IMR-90 (cell line): ENCODE measurements around the gene SBSN. TPM values are rescaled to one million over a fixed set of nuclear protein-coding genes. Genes with fewer than 3 reads are reported as not detected.

Experiments used
- ATAC-seq: fragments of 200-7000 bp; cut with Tn5 transposase; 2 replicates; pipeline ENCODE4 v1.9.1; 2020; ENCODE audit warnings: low read depth, mild to moderate bottlenecking, moderate library complexity
- BruUV-seq: library from RNA; stranded (reverse); fragments of 400-500 nt; replicated peaks from 2 replicates; lab custom pipeline; 2021; lab: Mats Ljungman, UMichigan
- CTCF ChIA-PET: fragments of 300-600 bp; formaldehyde crosslinking; extraction: SDS; loops from one replicate; lab custom pipeline; 2021; ENCODE audit warnings: antibody characterized with exemption; lab: Yijun Ruan, JAX
- POLR2A ChIA-PET: fragments of 300-600 bp; sonication (Branson Sonifier 250); formaldehyde crosslinking; loops from one replicate; lab custom pipeline; 2022; ENCODE audit warnings: antibody characterized with exemption; ENCODE audit not compliant: unreplicated experiment; lab: Charles Lee
- DNase-seq: peaks from one replicate; pipeline ENCODE4 v3.0.0; 2013
- H2AFZ ChIP-seq: replicated peaks from 2 replicates; pipeline ENCODE3; 2013; ENCODE audit warnings: low read length, mild to moderate bottlenecking; ENCODE audit not compliant: poor library complexity
- H2AK5ac ChIP-seq: 2 replicates; pipeline ENCODE4 v1.6.1; 2013; ENCODE audit warnings: low read depth, low read length, inconsistent platforms
- H2AK9ac ChIP-seq: replicated peaks from 2 replicates; pipeline ENCODE3; 2013; ENCODE audit warnings: mild to moderate bottlenecking, low read depth, low read length, moderate library complexity; ENCODE audit not compliant: poor library complexity
- H2BK120ac ChIP-seq: 2 replicates; pipeline ENCODE4 v1.6.1; 2013; ENCODE audit warnings: low read depth, low read length, inconsistent platforms
- H2BK15ac ChIP-seq: 3 replicates; pipeline ENCODE4 v1.6.1; 2013; ENCODE audit warnings: low read depth, low read length, inconsistent platforms
- H2BK20ac ChIP-seq: 2 replicates; pipeline ENCODE4 v1.6.1; 2013; ENCODE audit warnings: low read depth, mild to moderate bottlenecking, inconsistent platforms, low read length, moderate library complexity
- H2BK5ac ChIP-seq: 2 replicates; pipeline ENCODE4 v1.6.1; 2013; ENCODE audit warnings: mild to moderate bottlenecking, low read depth, low read length, inconsistent platforms; ENCODE audit not compliant: poor library complexity, severe bottlenecking
- H3K14ac ChIP-seq: replicated peaks from 2 replicates; pipeline ENCODE4 v1.6.1; 2013; ENCODE audit warnings: low read depth, low read length, inconsistent platforms
- H3K18ac ChIP-seq: 2 replicates; pipeline ENCODE4 v1.6.1; 2013; ENCODE audit warnings: low read depth, low read length, control low read depth
- H3K23ac ChIP-seq: 2 replicates; pipeline ENCODE4 v1.6.1; 2013; ENCODE audit warnings: low read depth, low read length, inconsistent platforms
- H3K27ac ChIP-seq: 2 replicates; pipeline ENCODE4 v1.5.1; 2013; ENCODE audit warnings: mild to moderate bottlenecking, control low read depth, low read length; ENCODE audit not compliant: insufficient read depth
- H3K27me3 ChIP-seq: 2 replicates; pipeline ENCODE4 v1.6.1; 2013; ENCODE audit warnings: low read length; ENCODE audit not compliant: control insufficient read depth, insufficient read depth
- H3K36me3 ChIP-seq: 2 replicates; pipeline ENCODE4 v1.6.1; 2013; ENCODE audit warnings: low read length, mixed read lengths; ENCODE audit not compliant: control insufficient read depth, insufficient read depth
- H3K4ac ChIP-seq: 2 replicates; pipeline ENCODE4 v1.6.1; 2013; ENCODE audit warnings: low read depth, low read length, inconsistent platforms
- H3K4me1 ChIP-seq: 2 replicates; pipeline ENCODE4 v1.6.1; 2013; ENCODE audit warnings: low read length, mixed read lengths; ENCODE audit not compliant: control insufficient read depth, insufficient read depth
- H3K4me2 ChIP-seq: 2 replicates; pipeline ENCODE4 v1.6.1; 2013; ENCODE audit warnings: low read depth, mild to moderate bottlenecking, control low read depth, low read length, moderate library complexity
- H3K4me3 ChIP-seq: 2 replicates; pipeline ENCODE4 v1.5.1; 2013; ENCODE audit warnings: low read depth, mild to moderate bottlenecking, control low read depth, low read length, moderate library complexity; ENCODE audit not compliant: insufficient read depth
- H3K56ac ChIP-seq: 2 replicates; pipeline ENCODE4 v1.6.1; 2013; ENCODE audit warnings: low read length, inconsistent platforms; ENCODE audit not compliant: insufficient read depth; ENCODE audit errors: extremely low read depth
- H3K79me1 ChIP-seq, 2 experiments: 2 replicates each; pipeline ENCODE4 v1.6.1; 2013; ENCODE audit warnings: low read length in 2 of 2, inconsistent platforms in 1 of 2, low read depth in 1 of 2
- H3K9ac ChIP-seq: 2 replicates; pipeline ENCODE4 v1.6.1; 2013; ENCODE audit warnings: low read depth, low read length, control low read depth
- H3K9me1 ChIP-seq: 2 replicates; pipeline ENCODE4 v1.6.1; 2013; ENCODE audit warnings: low read length, inconsistent platforms; ENCODE audit not compliant: insufficient read depth
- H3K9me3 ChIP-seq: 2 replicates; pipeline ENCODE4 v1.6.1; 2013; ENCODE audit warnings: low read length; ENCODE audit not compliant: control insufficient read depth, insufficient read depth
- H4K20me1 ChIP-seq: 2 replicates; pipeline ENCODE4 v1.6.1; 2013; ENCODE audit warnings: low read length, inconsistent platforms; ENCODE audit not compliant: insufficient read depth
- H4K5ac ChIP-seq: 2 replicates; pipeline ENCODE4 v1.6.1; 2013; ENCODE audit warnings: mild to moderate bottlenecking, low read depth, low read length, control low read depth
- H4K8ac ChIP-seq, 2 experiments: 2 replicates each; pipeline ENCODE4 v1.6.1; 2013; ENCODE audit warnings: low read depth in 2 of 2, low read length in 2 of 2, control low read depth in 1 of 2, inconsistent platforms in 1 of 2
- H4K91ac ChIP-seq: 2 replicates; pipeline ENCODE4 v1.6.1; 2013; ENCODE audit warnings: low read depth, low read length, inconsistent platforms; ENCODE audit not compliant: insufficient read depth
- BHLHE40 ChIP-seq: fragments of 150-350 bp; IDR thresholded peaks from 2 replicates; pipeline ENCODE4 v1.6.1; 2016; ENCODE audit warnings: mild to moderate bottlenecking, low read depth, low read length
- CEBPB ChIP-seq: IDR thresholded peaks from 2 replicates; pipeline ENCODE4 v1.6.1; 2012; ENCODE audit warnings: low read depth, low read length, improper control_type of control experiment
- FOS ChIP-seq: fragments of 150-350 bp; IDR thresholded peaks from 2 replicates; pipeline ENCODE4 v1.6.1; 2016; ENCODE audit warnings: low read depth, low read length
- MXI1 ChIP-seq: IDR thresholded peaks from 2 replicates; pipeline ENCODE4 v1.6.1; 2012; ENCODE audit warnings: low read depth, mild to moderate bottlenecking, low read length, moderate library complexity, borderline replicate concordance
- RFX5 ChIP-seq: IDR thresholded peaks from 2 replicates; pipeline ENCODE4 v1.8.0; 2012; ENCODE audit warnings: low read depth, mild to moderate bottlenecking, low read length, moderate library complexity
- SMC3 ChIP-seq: fragments of 150-350 bp; IDR thresholded peaks from 2 replicates; pipeline ENCODE4 v1.6.1; 2016; ENCODE audit warnings: low read depth, mild to moderate bottlenecking, antibody characterized with exemption, low read length, moderate library complexity
- WGBS, 2 experiments: methylation state at CpG; one replicate each; pipeline versions ENCODE4 v1.1.5 to v1.1.7; 2013; ENCODE audit warnings: missing lambda C conversion rate in 2 of 2; ENCODE audit not compliant: insufficient read length in 1 of 2; ENCODE audit errors: extremely low coverage in 2 of 2; 5-methylcytosine and 5-hydroxymethylcytosine counted together
- dilution Hi-C: fragments of 300-500 bp; cut with HindIII; formaldehyde crosslinking; loops from one replicate; pipeline ENCODE4 v1.14.3; 2018; ENCODE audit warnings: low sequenced_read_pairs; ENCODE audit not compliant: unreplicated experiment
- in situ Hi-C: fragments of 300-500 bp; cut with MboI; formaldehyde crosslinking; loops from 3 replicates; pipeline ENCODE4 v1.14.3; 2019; ENCODE audit warnings: low sequenced_read_pairs, inconsistent platforms, mixed read lengths
- intact Hi-C: fragments of 100-400 bp; cut with micrococcal nuclease; formaldehyde crosslinking; loops from 2 replicates; pipeline ENCODE4 v1.10.0; 2022
- polyA plus RNA-seq, 3 experiments: library from polyadenylated mRNA; depleted of rRNA; stranded (reverse); fragments of >200 nt; gene quantifications; 2 replicates each; pipeline ENCODE4 v1.2.3, GENCODE V29; 2012; ENCODE audit warnings: low replicate concordance in 1 of 3
- total RNA-seq: library from RNA; depleted of rRNA; stranded (reverse); fragments of >200 nt; gene quantifications from 2 replicates; pipeline ENCODE4 v1.2.3, GENCODE V29; 2012
- TF ChIP-seq, protein P1 (sequence below): fragments of 150-350 bp; IDR thresholded peaks from 2 replicates; pipeline ENCODE4 v1.6.1; 2017; ENCODE audit warnings: mild to moderate bottlenecking, antibody characterized with exemption, low read length, low read depth
- TF ChIP-seq, protein P2 (sequence below): fragments of 150-350 bp; IDR thresholded peaks from 2 replicates; pipeline ENCODE4 v1.6.1; 2016; ENCODE audit warnings: low read depth, mild to moderate bottlenecking, low read length, moderate library complexity, borderline replicate concordance

SBSN gene
- total and polyA plus RNA-seq, 2 of the 4 experiments (the other 2 are of a cell fraction), result 0.72 to 6.4 TPM

DNA sequence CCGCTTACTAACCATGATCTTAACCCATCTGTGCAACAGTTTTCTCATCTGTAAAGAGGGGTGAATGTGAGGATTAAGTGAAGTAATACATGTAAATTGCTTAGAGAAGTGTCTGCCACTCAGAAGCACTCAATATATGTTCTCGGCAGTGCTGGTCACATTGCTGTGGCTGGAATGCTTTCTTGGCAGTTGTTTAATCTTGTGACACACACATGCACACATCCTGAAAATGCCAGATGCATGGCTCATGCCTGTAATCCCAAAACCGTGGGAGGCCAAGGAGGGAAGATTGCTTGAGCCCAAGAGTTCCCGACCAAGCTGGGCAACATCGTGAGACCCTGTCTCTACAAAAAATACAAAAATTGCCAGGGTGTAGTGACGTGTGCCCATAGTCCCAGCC, 9.8 kb downstream of the SBSN start:
- ChIA-PET CTCF (interaction anchor here (0.5 to 1.0 kb wide), 3 partner anchors 8 to 351 kb away, joined by 3 to 4 read pairs (median 4); no protein-coding TSS in a partner anchor), POLR2A (no interaction called here)
- Histone ChIP-seq H3K9me1 (peaks cover 16% of the 10 kb centered on the region), H3K4ac (peak overlapping the region; percentile 83), H3K56ac (peak overlapping the region; percentile 50; the same call in 1 of the 2 replicates), H2BK15ac (peak overlapping the region; percentile 78; the same call in 2 of the 3 replicates), H3K23ac (peak overlapping the region; percentile 51), H3K36me3 (no peaks in the 10 kb centered on the region), H4K20me1 (no peaks in the 10 kb centered on the region), H3K79me1 (0 out of 4 replicates have a peak, but pooled peaks cover 0 to 3% of the 10 kb centered on the region in 2 experiments), H3K9ac (no peak overlapping the region), H4K91ac (peak overlapping the region; percentile 76), H2BK20ac (peak overlapping the region; percentile 88), H2AFZ (peak overlapping the region; percentile 72), H2BK120ac (peak overlapping the region; percentile 90), H3K27me3 (no peaks in the 10 kb centered on the region; the same call in 1 of the 2 replicates), H2AK9ac (peak overlapping the region; percentile 48), H3K9me3 (no peaks in the 10 kb centered on the region), H3K27ac (peak overlapping the region; percentile 89), H3K4me2 (peak overlapping the region; percentile 14), H4K5ac (peak overlapping the region; percentile 72), H3K4me3 (no peak overlapping the region), H3K14ac (peak overlapping the region; percentile 80), H3K4me1 (peaks cover 12% of the 10 kb centered on the region), H2AK5ac (peak overlapping the region; percentile 82; the same call in 1 of the 2 replicates), H2BK5ac (peak overlapping the region; percentile 83), H3K18ac (peak overlapping the region; percentile 82), H4K8ac (peak overlapping the region; percentile 79 to 91; a peak in 3 of 4 replicates)
- DNase-seq (peak; percentile 98), ATAC-seq (peak; percentile 89)
- in situ Hi-C loops, result no loop called here
- dilution Hi-C loops, result no loop called here
- TF ChIP-seq CEBPB (peak; percentile 79), FOS (peak; percentile 78), RFX5 (0 out of 2 replicates have a peak, but pooled peaks have one; percentile 73), MXI1 (no peak; the same call in 1 of the 2 replicates), SMC3 (no peak), BHLHE40 (peak; percentile 82)
- TF ChIP-seq, protein P1, sequence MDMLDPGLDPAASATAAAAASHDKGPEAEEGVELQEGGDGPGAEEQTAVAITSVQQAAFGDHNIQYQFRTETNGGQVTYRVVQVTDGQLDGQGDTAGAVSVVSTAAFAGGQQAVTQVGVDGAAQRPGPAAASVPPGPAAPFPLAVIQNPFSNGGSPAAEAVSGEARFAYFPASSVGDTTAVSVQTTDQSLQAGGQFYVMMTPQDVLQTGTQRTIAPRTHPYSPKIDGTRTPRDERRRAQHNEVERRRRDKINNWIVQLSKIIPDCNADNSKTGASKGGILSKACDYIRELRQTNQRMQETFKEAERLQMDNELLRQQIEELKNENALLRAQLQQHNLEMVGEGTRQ, result peak; percentile 82
- TF ChIP-seq, protein P2, sequence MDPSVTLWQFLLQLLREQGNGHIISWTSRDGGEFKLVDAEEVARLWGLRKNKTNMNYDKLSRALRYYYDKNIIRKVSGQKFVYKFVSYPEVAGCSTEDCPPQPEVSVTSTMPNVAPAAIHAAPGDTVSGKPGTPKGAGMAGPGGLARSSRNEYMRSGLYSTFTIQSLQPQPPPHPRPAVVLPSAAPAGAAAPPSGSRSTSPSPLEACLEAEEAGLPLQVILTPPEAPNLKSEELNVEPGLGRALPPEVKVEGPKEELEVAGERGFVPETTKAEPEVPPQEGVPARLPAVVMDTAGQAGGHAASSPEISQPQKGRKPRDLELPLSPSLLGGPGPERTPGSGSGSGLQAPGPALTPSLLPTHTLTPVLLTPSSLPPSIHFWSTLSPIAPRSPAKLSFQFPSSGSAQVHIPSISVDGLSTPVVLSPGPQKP, result no peak
- no TSS peak for BruUV-seq
- intact Hi-C loops, result no loop called here
- 80% methylated on average over 1 of the region's 6 CpGs; no CpG with 5 or more reads in 1 of the 2 experiments for WGBS, 2 experiments
